MCF 10A (cell line): ENCODE measurements around the gene GLRA3. TPM values are rescaled to one million over a fixed set of nuclear protein-coding genes. Genes with fewer than 3 reads are reported as not detected.

Experiments
- BruUV-seq: library from RNA; stranded (reverse); fragments of 400-500 nt; replicated peaks from 2 replicates; lab custom pipeline; 2021; lab: Mats Ljungman, UMichigan
- CTCF ChIA-PET: fragments of 300-600 bp; sonication (Branson Sonifier 250); formaldehyde crosslinking; extraction: SDS; loops from one replicate; lab custom pipeline; 2021; ENCODE audit warnings: antibody characterized with exemption, inconsistent platforms; lab: Yijun Ruan, JAX
- POLR2A ChIA-PET: fragments of 300-600, 350-650 bp; sonication (Branson Sonifier 250); formaldehyde crosslinking; extraction: SDS; loops from one replicate; lab custom pipeline; 2020; ENCODE audit warnings: antibody characterized with exemption, inconsistent platforms; lab: Yijun Ruan, JAX
- DNase-seq: peaks from one replicate; pipeline ENCODE4 v3.0.0-alpha.2; 2018; ENCODE audit not compliant: unreplicated experiment
- H3K27ac Mint-ChIP-seq: one replicate; pipeline ENCODE4 v1.8.0; 2022; ENCODE audit warnings: mild to moderate bottlenecking, low read depth, mixed read lengths; ENCODE audit not compliant: unreplicated experiment
- H3K27me3 Mint-ChIP-seq: one replicate; pipeline ENCODE4 v1.8.0; 2022; ENCODE audit warnings: mixed read lengths; ENCODE audit not compliant: insufficient read depth, unreplicated experiment
- H3K36me3 Mint-ChIP-seq: one replicate; pipeline ENCODE4 v1.8.0; 2022; ENCODE audit warnings: mild to moderate bottlenecking, moderate library complexity, mixed read lengths; ENCODE audit not compliant: insufficient read depth, unreplicated experiment
- H3K4me1 Mint-ChIP-seq: one replicate; pipeline ENCODE4 v1.8.0; 2022; ENCODE audit warnings: mixed read lengths; ENCODE audit not compliant: insufficient read depth, unreplicated experiment
- H3K4me3 Mint-ChIP-seq: one replicate; pipeline ENCODE4 v1.8.0; 2022; ENCODE audit warnings: mild to moderate bottlenecking, moderate library complexity, mixed read lengths; ENCODE audit not compliant: unreplicated experiment
- H3K9me3 Mint-ChIP-seq: one replicate; pipeline ENCODE4 v1.8.0; 2022; ENCODE audit warnings: mixed read lengths; ENCODE audit not compliant: unreplicated experiment
- intact Hi-C: fragments of 100-400 bp; cut with micrococcal nuclease; formaldehyde crosslinking; loops from 2 replicates; pipeline ENCODE4 v1.14.1; 2022
- total RNA-seq: library from RNA; stranded (reverse); gene quantifications from 2 replicates; pipeline ENCODE4 v1.2.3, GENCODE V29; 2022
- TF ChIP-seq, protein P1 (sequence below): fragments of 200-600 bp; IDR thresholded peaks from one replicate; pipeline ENCODE4 v1.8.0; 2022; ENCODE audit warnings: antibody characterized with exemption, mild to moderate bottlenecking; ENCODE audit not compliant: unreplicated experiment

GLRA3 gene
- total RNA-seq, 1 experiment from 2014 or later = not detected

DNA sequence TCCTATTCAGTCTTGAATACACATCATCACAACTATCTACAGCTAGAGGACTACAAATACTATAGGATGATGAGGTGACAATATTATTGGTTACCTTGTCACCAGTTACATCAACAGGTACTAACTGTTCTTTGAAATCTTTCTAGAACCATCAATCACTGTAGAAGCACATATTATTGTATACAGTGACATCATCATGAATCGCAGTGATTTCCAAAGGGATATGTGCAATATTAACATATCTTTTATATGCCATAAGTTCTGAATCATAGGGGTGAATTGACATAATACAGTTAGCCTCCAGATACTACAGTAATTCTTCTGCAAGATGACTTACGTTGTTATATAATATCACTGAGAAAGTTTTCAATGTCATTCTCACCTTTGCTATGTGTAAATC lies 201.6 kb downstream of the GLRA3 start:
- Mint-ChIP-seq H3K4me1 (no peaks in the 10 kb centered on the region), H3K9me3 (no peaks in the 10 kb centered on the region), H3K4me3 (no peak overlapping the region), H3K36me3 (no peaks in the 10 kb centered on the region), H3K27ac (no peak overlapping the region), H3K27me3 (no peaks in the 10 kb centered on the region)
- intact Hi-C loops = no loop called here
- TF ChIP-seq, protein P1, sequence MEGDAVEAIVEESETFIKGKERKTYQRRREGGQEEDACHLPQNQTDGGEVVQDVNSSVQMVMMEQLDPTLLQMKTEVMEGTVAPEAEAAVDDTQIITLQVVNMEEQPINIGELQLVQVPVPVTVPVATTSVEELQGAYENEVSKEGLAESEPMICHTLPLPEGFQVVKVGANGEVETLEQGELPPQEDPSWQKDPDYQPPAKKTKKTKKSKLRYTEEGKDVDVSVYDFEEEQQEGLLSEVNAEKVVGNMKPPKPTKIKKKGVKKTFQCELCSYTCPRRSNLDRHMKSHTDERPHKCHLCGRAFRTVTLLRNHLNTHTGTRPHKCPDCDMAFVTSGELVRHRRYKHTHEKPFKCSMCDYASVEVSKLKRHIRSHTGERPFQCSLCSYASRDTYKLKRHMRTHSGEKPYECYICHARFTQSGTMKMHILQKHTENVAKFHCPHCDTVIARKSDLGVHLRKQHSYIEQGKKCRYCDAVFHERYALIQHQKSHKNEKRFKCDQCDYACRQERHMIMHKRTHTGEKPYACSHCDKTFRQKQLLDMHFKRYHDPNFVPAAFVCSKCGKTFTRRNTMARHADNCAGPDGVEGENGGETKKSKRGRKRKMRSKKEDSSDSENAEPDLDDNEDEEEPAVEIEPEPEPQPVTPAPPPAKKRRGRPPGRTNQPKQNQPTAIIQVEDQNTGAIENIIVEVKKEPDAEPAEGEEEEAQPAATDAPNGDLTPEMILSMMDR = no peak
- no peak for DNase-seq
- ChIA-PET CTCF (no interaction called here), POLR2A (interaction anchor here (0.7 kb wide), 1 partner anchor 95 kb away, joined by 3 read pairs; no protein-coding TSS in a partner anchor)
- no TSS peak for BruUV-seq

DNA sequence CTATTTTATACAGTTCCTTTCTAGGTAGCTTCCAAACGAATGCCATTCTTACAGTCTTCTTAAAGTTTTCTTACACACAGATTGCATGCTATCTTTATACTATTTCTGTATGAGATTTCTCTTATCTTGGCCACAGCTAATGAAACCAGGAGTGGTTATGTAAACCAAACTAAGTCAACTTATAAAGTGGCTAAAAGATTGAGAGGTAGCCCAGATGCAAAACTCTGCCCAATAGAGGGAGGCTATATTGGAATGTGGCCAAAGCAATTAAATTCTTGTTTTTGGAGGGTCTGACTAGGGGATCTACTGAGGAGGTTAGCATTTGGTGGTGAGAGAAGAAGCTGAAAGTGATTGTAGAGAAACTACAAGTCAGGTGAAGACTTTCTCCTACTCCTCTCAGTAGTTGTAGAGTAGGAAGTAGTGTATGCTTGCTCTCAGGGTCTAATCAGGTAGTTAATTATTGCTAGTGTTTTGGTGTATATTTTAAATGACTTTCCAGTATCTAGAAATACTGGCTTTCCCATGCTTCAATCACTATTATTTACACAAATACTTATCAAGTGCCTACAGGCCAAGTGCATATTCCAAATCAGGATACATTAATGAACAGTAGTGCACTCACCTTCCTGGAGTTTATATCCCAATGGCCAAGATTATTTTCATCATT lies 202.6 kb downstream of the GLRA3 start:
- Mint-ChIP-seq H3K4me3 (no peak overlapping the region), H3K4me1 (no peaks in the 10 kb centered on the region), H3K36me3 (no peaks in the 10 kb centered on the region), H3K27me3 (no peaks in the 10 kb centered on the region), H3K9me3 (no peaks in the 10 kb centered on the region), H3K27ac (no peak overlapping the region)
- TF ChIP-seq, protein P1 = no peak
- intact Hi-C loops = no loop called here
- CTCF ChIA-PET = interaction anchor here (0.9 to 1.2 kb wide), 3 partner anchors 258 to 264 kb away, joined by 3 read pairs; no protein-coding TSS in a partner anchor
- POLR2A ChIA-PET = interaction anchor here (0.5 kb wide), 1 partner anchor 57 kb away, joined by 3 read pairs; no protein-coding TSS in a partner anchor
- no TSS peak for BruUV-seq
- no peak for DNase-seq

DNA sequence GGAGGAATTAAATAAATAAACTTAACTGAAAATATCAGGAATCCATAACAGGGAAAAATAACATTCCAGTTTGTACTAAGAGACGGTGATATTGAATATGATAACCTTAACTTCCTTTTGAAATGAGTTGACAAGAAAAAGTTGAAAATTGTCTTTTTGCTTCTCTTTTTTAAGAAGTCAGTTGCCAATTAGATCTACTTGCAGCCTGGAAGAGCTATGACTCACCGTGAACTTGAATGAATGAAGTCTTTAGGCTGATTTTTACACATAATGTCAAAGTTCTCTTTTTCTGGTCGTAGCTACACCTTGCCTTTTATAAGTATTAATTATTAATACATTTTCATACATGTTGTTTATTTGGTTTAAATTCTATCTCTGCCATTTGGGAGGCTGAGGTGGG lies 212.4 kb downstream of the GLRA3 start:
- CTCF ChIA-PET = interaction anchor here (1.2 kb wide), 1 partner anchor 250 kb away, joined by 3 read pairs; no protein-coding TSS in a partner anchor
- Mint-ChIP-seq H3K27ac (no peak overlapping the region), H3K36me3 (no peaks in the 10 kb centered on the region), H3K27me3 (no peaks in the 10 kb centered on the region), H3K4me1 (no peaks in the 10 kb centered on the region), H3K9me3 (no peaks in the 10 kb centered on the region), H3K4me3 (no peak overlapping the region)
- intact Hi-C loops = no loop called here
- DNase-seq = no peak
- POLR2A ChIA-PET = interaction anchor here (0.6 to 0.7 kb wide), 2 partner anchors 53 to 194 kb away, joined by 3 to 4 read pairs; no protein-coding TSS in a partner anchor
- no TSS peak for BruUV-seq
- TF ChIP-seq, protein P1 = no peak

- CTCF ChIA-PET = no interaction called here
- POLR2A ChIA-PET = no interaction called here
- TF ChIP-seq, protein P1 = no peak
- no TSS peak for BruUV-seq
- H3K9me3 Mint-ChIP-seq = no peaks in the 10 kb centered on the region
- DNase-seq = no peak
- no peaks in the 10 kb centered on the region for H3K36me3 Mint-ChIP-seq
- H3K4me1 Mint-ChIP-seq = no peaks in the 10 kb centered on the region
- H3K27ac Mint-ChIP-seq = no peak overlapping the region
- intact Hi-C loops = no loop called here
- H3K4me3 Mint-ChIP-seq = no peak overlapping the region
- H3K27me3 Mint-ChIP-seq = no peaks in the 10 kb centered on the region
These were observed 215.1 kb downstream of the GLRA3 start for GRCh38 chr4:174613979-174614378.
